ENCODE data around the gene SRY.
"Not testable (repeated sequence)": the region's sequence is repeated elsewhere in the genome, so short reads cannot be mapped to it uniquely, and the experiment has no call there.

Gene SRY
- 0 to 0.02 (median 0) reads per million in 17 experiments for total RNA-seq

- no peak for DNase-seq
These were observed at the start of gene SRY for GRCh38 chrY:2787600-2787999. TSS of gene SRY (minus strand) at chrY:2787682. CDS start at chrY:2787603, 79 bp downstream.

GRCh38 chrY:2837078-2837477 lies 49.6 kb upstream of the SRY start:
- DNase-seq = no peak

GRCh38 chrY:2835230-2835629 lies 47.7 kb upstream of the SRY start:
- DNase-seq = no peak

- DNase-seq = no peak
These were observed 41.0 kb upstream of the SRY start for GRCh38 chrY:2828497-2828896.

GRCh38 chrY:2824471-2824870 lies 37.0 kb upstream of the SRY start:
- DNase-seq = no peak

GRCh38 chrY:2817146-2817896 lies 29.8 kb upstream of the SRY start:
- not testable (repeated sequence) for DNase-seq

- peak in 3 of 4 experiments; percentile 15 to 48 (median 25) for DNase-seq
These were observed 12.8 kb upstream of the SRY start for GRCh38 chrY:2800246-2800645.

GRCh38 chrY:2797991-2798390 lies 10.5 kb upstream of the SRY start:
- no peak for DNase-seq

GRCh38 chrY:2796977-2797523 lies 9.6 kb upstream of the SRY start:
- DNase-seq = no peak

GRCh38 chrY:2789756-2790155 lies 2.3 kb upstream of the SRY start:
- DNase-seq = peak in 1 of 4 experiments; percentile 5

- peak in 1 of 4 experiments; percentile 0 for DNase-seq
These were observed 488 bp downstream of the SRY start for GRCh38 chrY:2786876-2787512.
